ENCODE data around the gene GPR155.

The GPR155 gene

DNA sequence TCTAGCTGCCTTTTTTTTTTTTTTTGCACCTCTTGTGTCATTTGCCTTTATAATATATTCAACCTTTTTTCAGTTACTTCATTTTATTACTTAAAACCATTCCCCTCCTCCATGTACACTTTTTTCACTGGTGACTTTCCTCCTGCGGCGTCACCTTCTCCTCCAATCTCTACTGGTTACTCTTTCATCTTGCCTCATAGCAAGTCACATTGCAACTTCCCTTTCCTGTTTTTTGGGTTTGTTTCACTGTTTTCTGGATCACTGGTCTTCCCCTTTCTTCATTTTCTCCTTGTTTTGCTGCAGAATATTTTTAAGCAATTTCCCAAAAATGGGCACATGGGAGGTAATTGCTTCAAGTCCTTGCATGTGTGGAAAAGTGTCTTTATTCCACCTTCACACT, 37.7 kb upstream of the GPR155 start:
- no peaks in the 10 kb centered on the region for H3K36me3 ChIP-seq (ENCODE audit: insufficient read depth, insufficient read length, low read length)
- no peaks in the 10 kb centered on the region for H3K27me3 ChIP-seq (ENCODE audit: insufficient read depth, insufficient read length)
- H3K9ac ChIP-seq (ENCODE audit: insufficient read length, low read depth) = no peak overlapping the region
- H3K4me3 ChIP-seq (ENCODE audit: insufficient read length, low read depth) = no peak overlapping the region
- DNase-seq (ENCODE audit: low read depth, low spot score) = no peak
- peaks cover 8% of the 10 kb centered on the region; the same call in 1 of the 2 replicates for H3K9me3 ChIP-seq (ENCODE audit: insufficient read depth, low read length)
- no peak for TF ChIP-seq SUZ12 (IDR thresholded peaks at IDR 0.05; ENCODE audit: extremely low read depth, insufficient read depth, insufficient read length)
- no peak for TF ChIP-seq ZNF274 (IDR thresholded peaks at IDR 0.05; ENCODE audit: low read depth, low read length)
- no peak for TF ChIP-seq YY1 (IDR thresholded peaks at IDR 0.05; ENCODE audit: insufficient read depth, insufficient read length)
- no peaks in the 10 kb centered on the region for H3K4me1 ChIP-seq (ENCODE audit: insufficient read depth, insufficient read length)

DNA sequence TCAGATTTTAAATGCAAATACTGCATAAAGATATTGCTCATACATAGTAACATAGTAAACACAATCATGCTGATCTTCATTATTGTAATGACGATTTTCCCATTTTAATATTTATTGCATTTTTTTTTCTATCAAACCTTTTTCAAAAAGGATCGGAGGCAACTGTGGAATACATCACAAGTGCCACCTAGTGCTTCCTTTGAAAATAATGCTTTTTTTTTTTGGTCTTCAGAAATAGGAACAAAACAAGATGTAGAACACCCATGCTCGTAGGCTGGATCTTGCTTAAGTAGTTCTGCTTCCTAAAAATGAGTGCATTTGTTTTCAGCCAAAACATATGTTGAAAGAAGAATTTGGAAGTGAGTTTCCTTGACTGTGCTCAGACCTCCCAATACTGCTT, 35.7 kb upstream of the GPR155 start:
- Histone ChIP-seq H3K27me3 (ENCODE audit: insufficient read depth, insufficient read length) (no peaks in the 10 kb centered on the region), H3K4me1 (ENCODE audit: insufficient read depth, insufficient read length) (no peaks in the 10 kb centered on the region), H3K4me3 (ENCODE audit: insufficient read length, low read depth) (no peak overlapping the region), H3K9ac (ENCODE audit: insufficient read length, low read depth) (no peak overlapping the region), H3K36me3 (ENCODE audit: insufficient read depth, insufficient read length, low read length) (no peaks in the 10 kb centered on the region), H3K9me3 (ENCODE audit: insufficient read depth, low read length) (no peaks in the 10 kb centered on the region)
- DNase-seq (ENCODE audit: low read depth, low spot score) = no peak
- TF ChIP-seq SUZ12 (IDR thresholded peaks at IDR 0.05; ENCODE audit: extremely low read depth, insufficient read depth, insufficient read length) (no peak), YY1 (IDR thresholded peaks at IDR 0.05; ENCODE audit: insufficient read depth, insufficient read length) (no peak), ZNF274 (IDR thresholded peaks at IDR 0.05; ENCODE audit: low read depth, low read length) (no peak)

DNA sequence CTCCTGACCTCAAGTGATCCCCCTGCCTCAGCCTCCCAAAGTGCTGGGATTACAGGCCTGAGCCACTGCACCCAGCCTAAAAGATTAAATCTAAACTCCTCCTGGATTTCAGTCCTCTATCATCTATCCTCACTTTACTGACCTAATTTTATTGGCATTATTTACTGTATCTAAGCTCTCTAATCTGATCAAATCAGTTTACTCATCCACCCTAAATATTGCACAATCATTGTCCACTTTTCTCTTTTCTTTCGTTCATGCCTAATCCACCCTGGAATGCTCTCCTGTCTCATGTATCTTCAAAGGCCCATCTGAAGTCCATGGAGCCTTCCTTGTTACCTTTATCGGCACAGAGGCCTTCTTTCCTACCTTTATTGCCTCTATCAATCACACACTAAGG, 31.6 kb upstream of the GPR155 start:
- no peaks in the 10 kb centered on the region for H3K27me3 ChIP-seq (ENCODE audit: insufficient read depth, insufficient read length)
- no peak for TF ChIP-seq ZNF274 (IDR thresholded peaks at IDR 0.05; ENCODE audit: low read depth, low read length)
- no peak for TF ChIP-seq YY1 (IDR thresholded peaks at IDR 0.05; ENCODE audit: insufficient read depth, insufficient read length)
- TF ChIP-seq SUZ12 (IDR thresholded peaks at IDR 0.05; ENCODE audit: extremely low read depth, insufficient read depth, insufficient read length) = no peak
- H3K4me1 ChIP-seq (ENCODE audit: insufficient read depth, insufficient read length) = no peaks in the 10 kb centered on the region
- no peak overlapping the region for H3K4me3 ChIP-seq (ENCODE audit: insufficient read length, low read depth)
- DNase-seq (ENCODE audit: low read depth, low spot score) = no peak
- H3K36me3 ChIP-seq (ENCODE audit: insufficient read depth, insufficient read length, low read length) = no peaks in the 10 kb centered on the region
- H3K9me3 ChIP-seq (ENCODE audit: insufficient read depth, low read length) = no peaks in the 10 kb centered on the region; the same call in 1 of the 2 replicates
- no peak overlapping the region for H3K9ac ChIP-seq (ENCODE audit: insufficient read length, low read depth)

DNA sequence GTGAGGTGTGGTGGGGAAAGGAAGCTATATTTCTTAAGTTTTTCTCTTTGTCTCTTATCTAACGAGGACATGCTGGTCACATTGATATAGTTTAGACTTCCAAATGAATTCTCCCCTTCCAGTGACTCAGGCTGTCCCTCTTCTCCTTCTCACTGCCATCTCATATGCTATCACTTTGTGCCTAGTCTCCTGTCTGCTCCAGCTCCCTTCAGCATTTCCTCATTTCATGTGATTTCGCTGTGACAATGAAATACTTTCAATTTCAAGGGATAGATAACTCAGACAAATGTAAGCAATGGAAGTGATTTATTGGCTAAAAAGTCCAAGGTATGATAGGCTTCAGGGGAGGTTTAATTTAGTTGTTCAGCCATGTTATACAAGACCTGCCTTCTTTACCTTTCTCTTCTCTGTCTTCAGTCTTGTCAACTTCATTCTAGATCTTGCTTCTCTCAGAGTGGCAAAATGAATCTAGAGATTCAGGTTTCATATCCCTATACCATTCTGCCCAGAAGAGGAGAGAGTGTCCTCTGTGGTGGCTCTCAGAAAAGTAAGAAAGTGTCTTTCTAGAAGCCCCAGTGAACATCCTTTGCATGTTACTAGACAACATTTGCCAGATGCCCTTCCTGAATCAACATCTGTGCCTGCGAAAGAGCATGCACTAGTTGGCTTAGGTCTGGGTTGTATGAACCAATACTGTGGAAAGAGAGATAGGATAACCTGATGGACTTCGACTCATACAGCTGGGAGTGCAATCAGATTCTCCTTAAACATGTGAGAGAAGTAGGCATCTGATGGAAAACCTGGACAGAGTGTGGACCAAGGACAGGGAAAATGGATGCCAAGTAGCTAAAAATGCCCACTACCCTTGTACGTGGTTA, 29.9 kb upstream of the GPR155 start:
- Histone ChIP-seq H3K4me3 (ENCODE audit: insufficient read length, low read depth) (no peak overlapping the region), H3K9ac (ENCODE audit: insufficient read length, low read depth) (no peak overlapping the region), H3K27me3 (ENCODE audit: insufficient read depth, insufficient read length) (no peaks in the 10 kb centered on the region), H3K36me3 (ENCODE audit: insufficient read depth, insufficient read length, low read length) (no peaks in the 10 kb centered on the region), H3K4me1 (ENCODE audit: insufficient read depth, insufficient read length) (no peaks in the 10 kb centered on the region), H3K9me3 (ENCODE audit: insufficient read depth, low read length) (peaks cover 13% of the 10 kb centered on the region)
- TF ChIP-seq YY1 (IDR thresholded peaks at IDR 0.05; ENCODE audit: insufficient read depth, insufficient read length) (no peak), ZNF274 (IDR thresholded peaks at IDR 0.05; ENCODE audit: low read depth, low read length) (no peak), SUZ12 (IDR thresholded peaks at IDR 0.05; ENCODE audit: extremely low read depth, insufficient read depth, insufficient read length) (no peak)
- DNase-seq (ENCODE audit: low read depth, low spot score) = no peak

DNA sequence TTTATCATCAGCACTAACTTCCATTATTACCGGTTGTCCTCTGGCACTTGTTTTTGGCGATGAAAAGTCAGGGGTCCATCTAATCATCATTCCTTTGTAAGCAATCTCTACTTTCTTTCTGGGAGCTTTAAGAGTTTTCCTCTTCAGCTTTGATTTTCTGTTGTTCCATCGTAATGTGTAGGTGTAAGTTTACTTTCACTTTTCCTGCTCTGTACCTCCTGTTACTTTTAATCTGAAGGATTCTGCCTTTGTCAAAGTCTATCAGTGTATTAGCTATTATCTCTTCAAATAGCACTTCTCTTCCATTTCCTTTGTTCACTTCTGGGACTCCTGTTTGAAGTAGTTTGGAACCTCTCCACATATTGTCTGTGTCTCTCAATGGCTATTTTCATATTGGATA, 25.5 kb upstream of the GPR155 start:
- TF ChIP-seq ZNF274 (IDR thresholded peaks at IDR 0.05; ENCODE audit: low read depth, low read length) (no peak), SUZ12 (IDR thresholded peaks at IDR 0.05; ENCODE audit: extremely low read depth, insufficient read depth, insufficient read length) (no peak), YY1 (IDR thresholded peaks at IDR 0.05; ENCODE audit: insufficient read depth, insufficient read length) (no peak)
- H3K9ac ChIP-seq (ENCODE audit: insufficient read length, low read depth) = no peak overlapping the region
- no peak overlapping the region for H3K4me3 ChIP-seq (ENCODE audit: insufficient read length, low read depth)
- no peak for DNase-seq (ENCODE audit: low read depth, low spot score)
- H3K36me3 ChIP-seq (ENCODE audit: insufficient read depth, insufficient read length, low read length) = no peaks in the 10 kb centered on the region
- no peaks in the 10 kb centered on the region for H3K27me3 ChIP-seq (ENCODE audit: insufficient read depth, insufficient read length)
- H3K9me3 ChIP-seq (ENCODE audit: insufficient read depth, low read length) = peaks cover 52% of the 10 kb centered on the region
- no peaks in the 10 kb centered on the region for H3K4me1 ChIP-seq (ENCODE audit: insufficient read depth, insufficient read length)

DNA sequence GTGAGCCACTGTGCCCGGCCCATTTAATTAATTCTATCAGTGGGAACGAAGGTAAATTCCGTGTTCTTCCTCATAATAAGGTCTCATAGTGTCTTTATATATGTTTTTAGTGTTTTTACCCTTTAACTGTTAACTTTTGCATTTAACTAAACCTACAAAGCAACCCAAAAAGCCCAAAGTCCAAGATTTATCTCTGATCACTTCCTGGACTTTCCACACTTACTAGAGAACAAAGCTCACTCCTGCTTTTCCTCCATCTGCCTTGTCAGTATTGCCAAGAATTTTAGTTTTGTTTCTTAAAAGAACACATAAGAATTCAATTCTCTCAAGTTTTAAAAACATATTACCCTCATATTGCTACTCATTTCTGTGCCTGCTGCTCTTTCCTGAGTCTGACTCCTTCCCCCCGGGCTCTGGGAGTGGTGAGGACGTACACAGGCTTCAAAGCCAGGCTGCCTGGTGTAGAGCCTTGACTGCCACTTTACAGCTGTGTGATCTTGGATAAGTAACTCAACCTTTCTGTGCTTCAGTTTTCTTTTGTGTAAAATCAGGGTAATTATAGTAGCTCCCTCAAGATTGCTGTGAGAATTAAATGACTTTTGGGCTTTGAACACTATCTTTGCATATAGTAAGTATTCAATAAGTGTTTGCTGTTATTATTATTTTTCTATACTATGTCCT, 24.9 kb upstream of the GPR155 start:
- H3K9ac ChIP-seq (ENCODE audit: insufficient read length, low read depth) = no peak overlapping the region
- no peak overlapping the region for H3K4me3 ChIP-seq (ENCODE audit: insufficient read length, low read depth)
- peaks cover 58% of the 10 kb centered on the region for H3K9me3 ChIP-seq (ENCODE audit: insufficient read depth, low read length)
- no peaks in the 10 kb centered on the region for H3K27me3 ChIP-seq (ENCODE audit: insufficient read depth, insufficient read length)
- H3K4me1 ChIP-seq (ENCODE audit: insufficient read depth, insufficient read length) = no peaks in the 10 kb centered on the region
- H3K36me3 ChIP-seq (ENCODE audit: insufficient read depth, insufficient read length, low read length) = no peaks in the 10 kb centered on the region
- no peak for DNase-seq (ENCODE audit: low read depth, low spot score)
- TF ChIP-seq SUZ12 (IDR thresholded peaks at IDR 0.05; ENCODE audit: extremely low read depth, insufficient read depth, insufficient read length) (no peak), YY1 (IDR thresholded peaks at IDR 0.05; ENCODE audit: insufficient read depth, insufficient read length) (no peak), ZNF274 (IDR thresholded peaks at IDR 0.05; ENCODE audit: low read depth, low read length) (no peak)

DNA sequence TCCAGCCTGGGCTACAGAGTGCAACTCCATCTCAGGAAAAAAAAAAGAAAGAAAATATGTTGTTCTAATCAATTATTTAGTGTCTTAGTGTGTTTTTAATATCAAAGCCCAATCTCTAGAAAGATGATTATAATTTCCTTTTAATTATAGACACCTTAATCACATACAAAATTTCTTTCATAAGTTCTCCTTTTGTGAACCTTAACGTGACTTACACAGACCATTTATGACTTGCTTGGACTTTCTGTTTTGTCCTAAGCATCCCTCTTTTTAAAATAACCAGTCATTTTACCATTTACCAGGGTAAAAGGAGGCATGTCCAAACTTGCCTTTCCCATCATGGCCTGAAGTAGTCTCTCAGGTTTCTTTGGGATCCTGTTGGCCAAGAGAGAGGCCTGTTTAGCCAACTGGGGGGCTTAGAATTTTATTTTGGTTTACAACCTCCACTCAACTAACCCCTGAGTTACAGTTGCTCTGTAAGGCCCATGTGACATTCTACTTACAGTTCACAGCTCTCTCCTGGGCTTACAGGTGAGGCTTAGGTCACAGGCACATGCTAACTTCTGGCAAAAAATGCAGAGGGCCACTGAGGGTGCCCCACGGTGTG, 23.9 kb upstream of the GPR155 start:
- Histone ChIP-seq H3K27me3 (ENCODE audit: insufficient read depth, insufficient read length) (no peaks in the 10 kb centered on the region), H3K9ac (ENCODE audit: insufficient read length, low read depth) (no peak overlapping the region), H3K4me3 (ENCODE audit: insufficient read length, low read depth) (no peak overlapping the region), H3K4me1 (ENCODE audit: insufficient read depth, insufficient read length) (no peaks in the 10 kb centered on the region), H3K36me3 (ENCODE audit: insufficient read depth, insufficient read length, low read length) (no peaks in the 10 kb centered on the region), H3K9me3 (ENCODE audit: insufficient read depth, low read length) (peaks cover 61% of the 10 kb centered on the region)
- no peak for TF ChIP-seq YY1 (IDR thresholded peaks at IDR 0.05; ENCODE audit: insufficient read depth, insufficient read length)
- TF ChIP-seq ZNF274 (IDR thresholded peaks at IDR 0.05; ENCODE audit: low read depth, low read length) = no peak
- TF ChIP-seq SUZ12 (IDR thresholded peaks at IDR 0.05; ENCODE audit: extremely low read depth, insufficient read depth, insufficient read length) = no peak
- peak; percentile 40 for DNase-seq (ENCODE audit: low read depth, low spot score)
